PC-9 (cell line): ENCODE measurements around the gene TRABD2B. TPM values are rescaled to one million over a fixed set of nuclear protein-coding genes. Genes with fewer than 3 reads are reported as not detected.

Experiments
- BruUV-seq: library from RNA; stranded (reverse); fragments of 400-500 nt; replicated peaks from 2 replicates; lab custom pipeline; 2021; lab: Mats Ljungman, UMichigan
- CTCF ChIA-PET: fragments of 300-600 bp; sonication (Branson Sonifier 250); formaldehyde crosslinking; loops from one replicate; lab custom pipeline; 2022; ENCODE audit warnings: antibody characterized with exemption; lab: Charles Lee
- POLR2A ChIA-PET: fragments of 300-600 bp; sonication (Branson Sonifier 250); formaldehyde crosslinking; loops from one replicate; lab custom pipeline; 2022; ENCODE audit warnings: antibody characterized with exemption; ENCODE audit not compliant: unreplicated experiment; lab: Charles Lee
- DNase-seq, 2 experiments: peaks; one replicate each; pipeline versions ENCODE4 v3.0.0 to v3.0.0-alpha.2; 2015 to 2022; ENCODE audit warnings: mixed read lengths in 1 of 2
- H2AFZ ChIP-seq: fragments of 200-600 bp; sonication (generic); 2 replicates; pipeline ENCODE4 v1.8.1; 2017; ENCODE audit warnings: antibody characterized with exemption
- H3F3A ChIP-seq: fragments of 200-600 bp; sonication (generic); 2 replicates; pipeline ENCODE4 v1.8.1; 2017; ENCODE audit warnings: antibody characterized with exemption, mild to moderate bottlenecking, low read depth; ENCODE audit not compliant: insufficient read depth
- H3K27ac ChIP-seq: fragments of 200-600 bp; sonication (generic); 2 replicates; pipeline ENCODE4 v1.6.1; 2016; ENCODE audit warnings: mixed run types
- H3K27me3 ChIP-seq: fragments of 200-600 bp; sonication (generic); 2 replicates; pipeline ENCODE4 v1.6.1; 2016; ENCODE audit warnings: low read depth, mixed run types; ENCODE audit not compliant: insufficient read depth
- H3K36me3 ChIP-seq: fragments of 200-600 bp; sonication (generic); 2 replicates; pipeline ENCODE4 v1.6.1; 2016; ENCODE audit warnings: low read depth, mixed run types
- H3K4me1 ChIP-seq: fragments of 200-600 bp; sonication (generic); replicated peaks from 2 replicates; pipeline ENCODE4 v1.6.1; 2016; ENCODE audit warnings: mixed run types; ENCODE audit not compliant: insufficient read depth
- H3K4me2 ChIP-seq: fragments of 200-600 bp; sonication (generic); 2 replicates; pipeline ENCODE4 v1.6.1; 2017; ENCODE audit warnings: mixed run types
- H3K4me3 ChIP-seq: fragments of 200-600 bp; sonication (generic); 2 replicates; pipeline ENCODE4 v1.6.1; 2016; ENCODE audit warnings: mixed run types
- H3K79me2 ChIP-seq: fragments of 200-600 bp; sonication (generic); 2 replicates; pipeline ENCODE4 v1.6.1; 2017; ENCODE audit warnings: low read depth, mixed run types
- H3K9me2 ChIP-seq: fragments of 200-600 bp; sonication (generic); 2 replicates; pipeline ENCODE4 v1.8.1; 2017; ENCODE audit warnings: mild to moderate bottlenecking; ENCODE audit not compliant: insufficient read depth
- H3K9me3 ChIP-seq: fragments of 200-600 bp; sonication (generic); 2 replicates; pipeline ENCODE4 v1.8.1; 2016; ENCODE audit warnings: low read depth; ENCODE audit not compliant: insufficient read depth
- H4K20me1 ChIP-seq: fragments of 200-600 bp; sonication (generic); 2 replicates; pipeline ENCODE4 v1.8.1; 2017; ENCODE audit not compliant: insufficient read depth
- EZH2 ChIP-seq: fragments of 200-600 bp; sonication (generic); IDR thresholded peaks from 2 replicates; pipeline ENCODE4 v1.8.0; 2017; ENCODE audit warnings: antibody characterized with exemption, low read depth
- intact Hi-C: fragments of 100-400 bp; cut with micrococcal nuclease; formaldehyde crosslinking; loops from one replicate; pipeline ENCODE4 v1.10.0; 2022; ENCODE audit not compliant: unreplicated experiment
- total RNA-seq: library from RNA; stranded (reverse); gene quantifications from 2 replicates; pipeline ENCODE4 v1.2.3, GENCODE V29; 2021
- TF ChIP-seq, protein P1 (sequence below): fragments of 200-600 bp; sonication (generic); conservative IDR thresholded peaks from 2 replicates; pipeline ENCODE4 v1.6.1; 2017; ENCODE audit warnings: mixed run types, antibody characterized with exemption, mild to moderate bottlenecking, moderate library complexity

Gene TRABD2B
- total RNA-seq, 1 experiment from 2014 or later, result not detected

DNA sequence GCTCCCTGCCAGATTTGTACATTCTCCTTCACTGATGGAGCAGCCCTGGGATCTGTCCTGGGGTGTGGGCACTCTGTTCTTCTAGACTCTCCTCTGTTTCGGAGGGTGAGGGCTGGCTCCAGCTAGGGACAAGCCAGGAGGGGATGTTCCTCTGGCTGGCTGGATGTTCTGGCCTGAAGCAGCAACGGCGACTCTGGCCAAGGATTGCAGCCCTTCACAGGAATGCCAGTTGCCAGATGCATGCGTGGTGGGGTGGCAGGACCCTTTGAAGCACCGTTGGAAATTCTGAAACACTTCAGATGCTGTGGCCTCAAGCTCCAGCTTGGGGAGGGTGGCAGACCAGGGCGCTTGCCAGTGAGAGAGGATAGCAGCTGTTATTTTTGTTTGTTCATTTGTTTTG is 210.9 kb downstream of the TRABD2B start:
- H3F3A ChIP-seq, result no peaks in the 10 kb centered on the region
- H3K9me2 ChIP-seq, result no peaks in the 10 kb centered on the region
- H3K9me3 ChIP-seq, result no peaks in the 10 kb centered on the region
- no peak for DNase-seq
- H3K27me3 ChIP-seq, result no peaks in the 10 kb centered on the region; the same call in 1 of the 2 replicates
- TF ChIP-seq EZH2, result no peak
- TF ChIP-seq, protein P1, sequence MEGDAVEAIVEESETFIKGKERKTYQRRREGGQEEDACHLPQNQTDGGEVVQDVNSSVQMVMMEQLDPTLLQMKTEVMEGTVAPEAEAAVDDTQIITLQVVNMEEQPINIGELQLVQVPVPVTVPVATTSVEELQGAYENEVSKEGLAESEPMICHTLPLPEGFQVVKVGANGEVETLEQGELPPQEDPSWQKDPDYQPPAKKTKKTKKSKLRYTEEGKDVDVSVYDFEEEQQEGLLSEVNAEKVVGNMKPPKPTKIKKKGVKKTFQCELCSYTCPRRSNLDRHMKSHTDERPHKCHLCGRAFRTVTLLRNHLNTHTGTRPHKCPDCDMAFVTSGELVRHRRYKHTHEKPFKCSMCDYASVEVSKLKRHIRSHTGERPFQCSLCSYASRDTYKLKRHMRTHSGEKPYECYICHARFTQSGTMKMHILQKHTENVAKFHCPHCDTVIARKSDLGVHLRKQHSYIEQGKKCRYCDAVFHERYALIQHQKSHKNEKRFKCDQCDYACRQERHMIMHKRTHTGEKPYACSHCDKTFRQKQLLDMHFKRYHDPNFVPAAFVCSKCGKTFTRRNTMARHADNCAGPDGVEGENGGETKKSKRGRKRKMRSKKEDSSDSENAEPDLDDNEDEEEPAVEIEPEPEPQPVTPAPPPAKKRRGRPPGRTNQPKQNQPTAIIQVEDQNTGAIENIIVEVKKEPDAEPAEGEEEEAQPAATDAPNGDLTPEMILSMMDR, result no peak
- ChIA-PET POLR2A (no interaction called here), CTCF (no interaction called here)
- intact Hi-C loops, result no loop called here
- no peak overlapping the region for H2AFZ ChIP-seq
- H3K27ac ChIP-seq, result no peak overlapping the region
- H3K36me3 ChIP-seq, result no peaks in the 10 kb centered on the region
- H3K79me2 ChIP-seq, result no peaks in the 10 kb centered on the region
- no TSS peak for BruUV-seq
- no peaks in the 10 kb centered on the region for H4K20me1 ChIP-seq
- H3K4me1 ChIP-seq, result peaks cover 10% of the 10 kb centered on the region; the same call in 1 of the 2 replicates
- H3K4me2 ChIP-seq, result no peak overlapping the region
- H3K4me3 ChIP-seq, result no peak overlapping the region

DNA sequence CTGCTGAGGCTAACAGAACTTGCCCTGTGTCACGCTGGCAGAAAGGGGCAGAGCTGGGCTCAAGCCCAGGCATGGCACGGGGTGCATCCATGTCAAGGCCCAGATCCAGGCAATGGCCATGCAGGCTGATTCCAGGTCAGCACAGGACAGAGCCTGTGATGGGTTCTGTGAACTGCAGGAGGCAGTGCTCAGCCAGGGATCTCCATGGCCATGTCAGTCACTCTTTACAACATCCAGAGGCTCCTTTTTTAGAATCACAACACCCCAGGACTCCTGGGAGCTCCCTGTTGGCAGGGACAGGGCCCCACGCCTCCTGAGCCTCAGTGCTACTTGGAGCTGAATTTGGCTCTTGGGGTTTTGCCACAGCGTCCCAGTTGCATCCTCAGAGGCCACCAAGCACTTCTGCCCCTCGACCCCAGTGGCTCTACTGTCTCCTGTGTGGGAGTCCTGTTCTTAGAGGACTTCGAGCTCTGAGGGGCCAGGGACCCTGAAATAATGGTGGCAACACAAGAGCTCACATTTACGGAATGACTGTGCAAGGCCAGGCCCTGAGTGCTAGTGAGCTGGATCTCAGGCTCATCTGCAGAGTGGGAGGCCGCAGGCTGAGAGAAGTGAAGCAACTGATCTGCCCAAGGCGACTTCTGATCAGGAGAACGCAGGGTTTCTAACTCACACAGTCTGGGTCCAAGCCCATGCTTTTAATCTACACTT is 211.5 kb downstream of the TRABD2B start:
- no peak for DNase-seq
- Histone ChIP-seq H3K9me2 (no peaks in the 10 kb centered on the region), H3K79me2 (no peaks in the 10 kb centered on the region), H3K4me3 (no peak overlapping the region), H2AFZ (no peak overlapping the region), H3F3A (no peaks in the 10 kb centered on the region), H3K36me3 (no peaks in the 10 kb centered on the region), H3K4me1 (peaks cover 10% of the 10 kb centered on the region; the same call in 1 of the 2 replicates), H3K27me3 (no peaks in the 10 kb centered on the region; the same call in 1 of the 2 replicates), H3K27ac (no peak overlapping the region), H3K9me3 (no peaks in the 10 kb centered on the region), H4K20me1 (no peaks in the 10 kb centered on the region), H3K4me2 (no peak overlapping the region)
- BruUV-seq, result no TSS peak
- ChIA-PET CTCF (no interaction called here), POLR2A (no interaction called here)
- intact Hi-C loops, result no loop called here
- TF ChIP-seq, protein P1, result no peak
- no peak for TF ChIP-seq EZH2

GRCh38 chr1:47785118-47785517 is 212.1 kb downstream of the TRABD2B start:
- CTCF ChIA-PET, result no interaction called here
- Histone ChIP-seq H3K4me2 (no peak overlapping the region), H3K79me2 (no peaks in the 10 kb centered on the region), H3F3A (no peaks in the 10 kb centered on the region), H3K9me3 (no peaks in the 10 kb centered on the region), H3K4me1 (peaks cover 10% of the 10 kb centered on the region; the same call in 1 of the 2 replicates), H3K27me3 (no peaks in the 10 kb centered on the region; the same call in 1 of the 2 replicates), H3K4me3 (no peak overlapping the region), H3K36me3 (no peaks in the 10 kb centered on the region), H3K9me2 (no peaks in the 10 kb centered on the region), H2AFZ (no peak overlapping the region), H4K20me1 (no peaks in the 10 kb centered on the region), H3K27ac (no peak overlapping the region)
- TF ChIP-seq EZH2, result no peak
- TF ChIP-seq, protein P1, result no peak
- no peak for DNase-seq
- POLR2A ChIA-PET, result no interaction called here
- intact Hi-C loops, result no loop called here
- no TSS peak for BruUV-seq
